Esophagus muscularis mucosa (tissue), 4 donors: ENCODE data around the gene ZNF502.

Experiments used
- EP300 ChIP-seq: sonication (generic); formaldehyde crosslinking; IDR thresholded peaks from one replicate; pipeline ENCODE4 v1.6.1; 2017; ENCODE audit warnings: antibody characterized with exemption
- POLR2A ChIP-seq: fragments of 450-650 bp; IDR thresholded peaks from one replicate; pipeline ENCODE4 v1.6.1; 2017; ENCODE audit warnings: antibody characterized with exemption, moderate library complexity, mild to moderate bottlenecking, low read depth
- TF ChIP-seq, protein P1 (sequence below), 3 experiments: fragments of 200-600 bp in 2 of 3; fragments of 450-650 bp in 1 of 3; sonication (generic) in 2 of 3; IDR thresholded peaks; one replicate each; pipeline ENCODE4 v1.5.1; 2017 to 2019; ENCODE audit warnings: antibody characterized with exemption in 3 of 3, mild to moderate bottlenecking in 2 of 3, moderate library complexity in 1 of 3

GRCh38 chr3:44771424-44772098 is 59.1 kb downstream of the ZNF502 start:
- TF ChIP-seq POLR2A (no peak), EP300 (no peak)
- TF ChIP-seq, protein P1, sequence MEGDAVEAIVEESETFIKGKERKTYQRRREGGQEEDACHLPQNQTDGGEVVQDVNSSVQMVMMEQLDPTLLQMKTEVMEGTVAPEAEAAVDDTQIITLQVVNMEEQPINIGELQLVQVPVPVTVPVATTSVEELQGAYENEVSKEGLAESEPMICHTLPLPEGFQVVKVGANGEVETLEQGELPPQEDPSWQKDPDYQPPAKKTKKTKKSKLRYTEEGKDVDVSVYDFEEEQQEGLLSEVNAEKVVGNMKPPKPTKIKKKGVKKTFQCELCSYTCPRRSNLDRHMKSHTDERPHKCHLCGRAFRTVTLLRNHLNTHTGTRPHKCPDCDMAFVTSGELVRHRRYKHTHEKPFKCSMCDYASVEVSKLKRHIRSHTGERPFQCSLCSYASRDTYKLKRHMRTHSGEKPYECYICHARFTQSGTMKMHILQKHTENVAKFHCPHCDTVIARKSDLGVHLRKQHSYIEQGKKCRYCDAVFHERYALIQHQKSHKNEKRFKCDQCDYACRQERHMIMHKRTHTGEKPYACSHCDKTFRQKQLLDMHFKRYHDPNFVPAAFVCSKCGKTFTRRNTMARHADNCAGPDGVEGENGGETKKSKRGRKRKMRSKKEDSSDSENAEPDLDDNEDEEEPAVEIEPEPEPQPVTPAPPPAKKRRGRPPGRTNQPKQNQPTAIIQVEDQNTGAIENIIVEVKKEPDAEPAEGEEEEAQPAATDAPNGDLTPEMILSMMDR (IDR thresholded peaks at IDR 0.05), result no peak
